Caco-2 (cell line): ENCODE results near the gene PLOD1. TPM values are rescaled to one million over a fixed set of nuclear protein-coding genes. Genes with fewer than 3 reads are reported as not detected.

Experiments used
- BruUV-seq: library from RNA; stranded (reverse); fragments of 400-500 nt; replicated peaks from 2 replicates; lab custom pipeline; 2021; lab: Mats Ljungman, UMichigan
- CTCF ChIA-PET: fragments of 300-600 bp; sonication (Branson Sonifier 250); formaldehyde crosslinking; loops from one replicate; lab custom pipeline; 2022; ENCODE audit warnings: antibody characterized with exemption; lab: Charles Lee
- POLR2A ChIA-PET: fragments of 300-600 bp; sonication (Branson Sonifier 250); formaldehyde crosslinking; loops from one replicate; lab custom pipeline; 2022; ENCODE audit warnings: antibody characterized with exemption; lab: Charles Lee
- DNase-seq, 2 experiments: peaks; one replicate each; pipeline versions ENCODE4 v3.0.0 to v3.0.0-alpha.2; 2020 to 2022
- H3K27me3 ChIP-seq: replicated peaks from 2 replicates; pipeline ENCODE4 v1.6.0; 2011; ENCODE audit warnings: low read length; ENCODE audit not compliant: control insufficient read depth, insufficient read depth
- H3K36me3 ChIP-seq: 2 replicates; pipeline ENCODE4 v1.5.1; 2011; ENCODE audit warnings: low read length; ENCODE audit not compliant: control insufficient read depth, insufficient read depth
- H3K4me1 ChIP-seq: fragments of 250-450 bp; sonication (Bioruptor Pico); 2 replicates; pipeline ENCODE4 v1.5.1; 2020; ENCODE audit warnings: mild to moderate bottlenecking
- H3K4me3 ChIP-seq: 2 replicates; pipeline ENCODE4 v1.5.1; 2011; ENCODE audit warnings: low read depth, mild to moderate bottlenecking, control low read depth, low read length
- H3K9me3 ChIP-seq: fragments of 250-450 bp; sonication (Bioruptor Pico); 2 replicates; pipeline ENCODE4 v1.5.1; 2020; ENCODE audit warnings: mild to moderate bottlenecking, moderate library complexity
- H3K27ac Mint-ChIP-seq: one replicate; pipeline ENCODE4 v1.8.0; 2022; ENCODE audit warnings: mixed read lengths; ENCODE audit not compliant: unreplicated experiment
- H3K27me3 Mint-ChIP-seq: one replicate; pipeline ENCODE4 v1.8.0; 2022; ENCODE audit warnings: mixed read lengths; ENCODE audit not compliant: insufficient read depth, unreplicated experiment
- H3K36me3 Mint-ChIP-seq: one replicate; pipeline ENCODE4 v1.8.0; 2022; ENCODE audit warnings: mild to moderate bottlenecking, mixed read lengths; ENCODE audit not compliant: insufficient read depth, unreplicated experiment
- H3K4me1 Mint-ChIP-seq: one replicate; pipeline ENCODE4 v1.8.0; 2022; ENCODE audit warnings: low read depth, mixed read lengths; ENCODE audit not compliant: unreplicated experiment
- H3K4me3 Mint-ChIP-seq: one replicate; pipeline ENCODE4 v1.8.0; 2022; ENCODE audit warnings: mild to moderate bottlenecking, moderate library complexity, mixed read lengths; ENCODE audit not compliant: unreplicated experiment
- H3K9me3 Mint-ChIP-seq: one replicate; pipeline ENCODE4 v1.8.0; 2022; ENCODE audit warnings: mixed read lengths; ENCODE audit not compliant: unreplicated experiment
- CTCF ChIP-seq, 2 experiments: fragments of 200-600 bp in 1 of 2; IDR thresholded peaks; 1 replicate in 1 of 2; 2 replicates in 1 of 2; pipeline versions ENCODE4 v1.5.1 to v1.8.0; 2011 to 2022; ENCODE audit warnings: antibody characterized with exemption in 1 of 2, control low read depth in 1 of 2, inconsistent platforms in 1 of 2, low read depth in 1 of 2, low read length in 1 of 2, mild to moderate bottlenecking in 1 of 2, moderate library complexity in 1 of 2; ENCODE audit not compliant: insufficient read depth in 1 of 2, severe bottlenecking in 1 of 2, unreplicated experiment in 1 of 2
- intact Hi-C: fragments of 100-400 bp; cut with micrococcal nuclease; formaldehyde crosslinking; loops from one replicate; pipeline ENCODE4 v1.10.0; 2022; ENCODE audit not compliant: unreplicated experiment
- total RNA-seq: library from RNA; stranded (reverse); gene quantifications from 2 replicates; pipeline ENCODE4 v1.2.3, GENCODE V29; 2022

The PLOD1 gene
- total RNA-seq, 1 experiment from 2014 or later = 89.3 TPM

DNA sequence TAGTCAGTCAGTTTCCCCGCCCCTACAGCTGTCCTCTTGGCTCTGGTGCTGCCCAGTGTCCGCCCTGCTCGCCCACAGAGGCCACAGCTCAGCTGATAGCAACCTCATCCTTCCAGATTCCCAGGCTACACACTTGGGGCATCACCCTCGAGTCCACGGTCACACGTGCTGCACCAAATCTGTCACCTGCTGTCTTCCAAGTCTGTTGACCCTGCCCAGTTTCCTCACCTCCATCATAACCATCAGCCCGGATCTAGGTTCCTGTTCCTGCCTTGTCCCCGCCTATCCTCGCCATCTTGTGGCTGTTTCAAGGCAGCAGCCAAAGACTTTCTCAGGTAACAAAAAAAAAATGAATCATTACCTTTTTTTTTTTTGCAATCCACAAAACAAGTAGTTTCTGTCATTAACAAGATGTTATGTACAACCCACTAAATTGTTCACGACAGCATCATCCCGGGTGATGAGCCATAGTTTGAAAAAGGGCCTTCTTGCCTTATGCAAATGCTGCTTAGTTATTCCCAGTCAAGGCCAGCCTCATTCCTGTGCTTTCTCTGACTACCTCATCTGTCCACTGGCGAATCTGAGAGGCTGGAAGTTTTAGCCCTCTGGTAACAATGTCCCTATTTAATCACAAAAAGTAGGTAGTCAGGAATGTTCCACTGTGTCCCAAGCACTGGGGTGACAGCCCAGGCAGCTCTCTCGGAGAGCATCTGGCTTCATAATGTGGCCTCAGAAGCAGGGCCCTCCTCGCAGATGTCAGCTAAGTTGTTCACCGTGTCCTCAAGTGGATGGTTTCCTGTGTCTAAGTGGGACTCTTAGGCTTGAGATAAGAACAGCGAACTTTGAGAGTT lies 79.8 kb downstream of the PLOD1 start:
- Histone ChIP-seq H3K4me3 (no peak overlapping the region), H3K4me1 (no peaks in the 10 kb centered on the region), H3K36me3 (peaks cover 3% of the 10 kb centered on the region), H3K27me3 (no peaks in the 10 kb centered on the region), H3K9me3 (no peaks in the 10 kb centered on the region)
- intact Hi-C loops = no loop called here
- Mint-ChIP-seq H3K27me3 (no peaks in the 10 kb centered on the region), H3K4me1 (peaks cover 6% of the 10 kb centered on the region), H3K27ac (peak overlapping the region; percentile 70), H3K36me3 (peaks cover 42% of the 10 kb centered on the region), H3K4me3 (no peak overlapping the region), H3K9me3 (no peaks in the 10 kb centered on the region)
- POLR2A ChIA-PET = no interaction called here
- peak in 1 of 2 experiments; percentile 35 for TF ChIP-seq CTCF (IDR thresholded peaks at IDR 0.05; ENCODE audit: insufficient read depth in 1 of 2, low read depth in 1 of 2, low read length in 1 of 2, severe bottlenecking in 1 of 2, unreplicated experiment in 1 of 2)
- no TSS peak for BruUV-seq
- no peak for DNase-seq
- CTCF ChIA-PET = no interaction called here

DNA sequence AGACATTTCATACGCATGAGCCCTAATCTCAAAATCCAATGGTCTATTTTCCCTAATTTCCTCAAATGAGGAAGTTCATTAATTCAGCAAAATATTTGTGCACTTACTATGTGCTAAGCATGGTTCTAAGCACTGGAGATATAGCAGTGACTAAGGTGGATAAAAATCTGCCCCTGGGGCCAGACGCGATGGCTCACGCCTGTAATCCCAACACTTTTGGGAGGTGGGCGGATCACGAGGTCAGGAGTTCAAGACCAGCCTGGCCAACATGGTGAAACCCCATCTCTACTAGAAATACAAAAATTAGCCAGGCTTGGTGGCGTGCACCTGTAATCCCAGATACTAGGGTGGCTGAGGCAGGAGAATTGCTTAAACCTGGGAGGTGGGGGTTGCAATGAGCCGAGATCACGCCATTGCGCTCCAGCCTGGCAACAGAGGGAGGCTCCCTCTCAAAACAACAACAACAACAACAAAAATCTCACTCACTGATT lies 80.5 kb downstream of the PLOD1 start:
- no peaks in the 10 kb centered on the region for H3K4me1 ChIP-seq
- H3K4me1 Mint-ChIP-seq = peaks cover 6% of the 10 kb centered on the region
- no peaks in the 10 kb centered on the region for H3K27me3 Mint-ChIP-seq
- H3K9me3 Mint-ChIP-seq = no peaks in the 10 kb centered on the region
- H3K4me3 ChIP-seq = no peak overlapping the region
- no peaks in the 10 kb centered on the region for H3K9me3 ChIP-seq
- no peak for TF ChIP-seq CTCF (IDR thresholded peaks at IDR 0.05; ENCODE audit: insufficient read depth in 1 of 2, low read depth in 1 of 2, low read length in 1 of 2, severe bottlenecking in 1 of 2, unreplicated experiment in 1 of 2)
- H3K36me3 ChIP-seq = peaks cover 3% of the 10 kb centered on the region
- no peak for DNase-seq
- no peaks in the 10 kb centered on the region for H3K27me3 ChIP-seq
- BruUV-seq = no TSS peak
- H3K4me3 Mint-ChIP-seq = no peak overlapping the region
- H3K36me3 Mint-ChIP-seq = peaks cover 39% of the 10 kb centered on the region
- ChIA-PET CTCF (no interaction called here), POLR2A (no interaction called here)
- no peak overlapping the region for H3K27ac Mint-ChIP-seq
- intact Hi-C loops = no loop called here

DNA sequence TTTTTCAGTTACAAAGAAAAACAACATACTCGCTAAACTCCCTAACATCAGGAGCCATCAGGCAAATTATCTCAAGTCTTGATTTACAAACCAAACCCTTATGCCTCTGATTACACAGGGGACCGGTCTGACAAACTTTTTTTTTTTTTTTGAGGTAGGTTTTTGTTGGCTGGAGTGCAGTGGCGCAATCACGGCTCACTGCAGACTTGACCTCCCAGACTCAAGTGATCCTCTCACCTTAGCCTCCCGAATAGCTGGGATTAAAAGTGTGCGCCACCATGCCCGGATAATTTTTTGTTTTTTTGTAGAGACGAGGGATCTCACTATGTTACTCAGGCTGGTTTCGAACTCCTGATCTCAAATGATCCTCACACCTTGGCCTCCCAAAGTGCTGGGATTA lies 81.0 kb downstream of the PLOD1 start:
- no peaks in the 10 kb centered on the region for H3K4me1 ChIP-seq

More for the DNA sequence above, 81.0 kb downstream of the PLOD1 start:
- no peaks in the 10 kb centered on the region for H3K27me3 Mint-ChIP-seq
- no peak overlapping the region for H3K27ac Mint-ChIP-seq
- no peaks in the 10 kb centered on the region for H3K9me3 ChIP-seq
- H3K4me3 Mint-ChIP-seq = no peak overlapping the region
- H3K4me3 ChIP-seq = no peak overlapping the region
- intact Hi-C loops = no loop called here
- TF ChIP-seq CTCF (IDR thresholded peaks at IDR 0.05; ENCODE audit: insufficient read depth in 1 of 2, low read depth in 1 of 2, low read length in 1 of 2, severe bottlenecking in 1 of 2, unreplicated experiment in 1 of 2) = no peak
- BruUV-seq = no TSS peak
- CTCF ChIA-PET = no interaction called here
- no peaks in the 10 kb centered on the region for H3K27me3 ChIP-seq
- POLR2A ChIA-PET = no interaction called here
- peaks cover 3% of the 10 kb centered on the region for H3K36me3 ChIP-seq
- H3K9me3 Mint-ChIP-seq = no peaks in the 10 kb centered on the region
- peaks cover 34% of the 10 kb centered on the region for H3K36me3 Mint-ChIP-seq
- H3K4me1 Mint-ChIP-seq = peaks cover 6% of the 10 kb centered on the region
- DNase-seq = no peak
